Suppressor macrophage treated with lipopolysaccharide for 4 hours (primary cell): ENCODE data around the gene CAPZB.

Experiments
- DNase-seq: peaks from one replicate; pipeline ENCODE4 v3.0.0-alpha.2; 2020

Gene CAPZB

DNA sequence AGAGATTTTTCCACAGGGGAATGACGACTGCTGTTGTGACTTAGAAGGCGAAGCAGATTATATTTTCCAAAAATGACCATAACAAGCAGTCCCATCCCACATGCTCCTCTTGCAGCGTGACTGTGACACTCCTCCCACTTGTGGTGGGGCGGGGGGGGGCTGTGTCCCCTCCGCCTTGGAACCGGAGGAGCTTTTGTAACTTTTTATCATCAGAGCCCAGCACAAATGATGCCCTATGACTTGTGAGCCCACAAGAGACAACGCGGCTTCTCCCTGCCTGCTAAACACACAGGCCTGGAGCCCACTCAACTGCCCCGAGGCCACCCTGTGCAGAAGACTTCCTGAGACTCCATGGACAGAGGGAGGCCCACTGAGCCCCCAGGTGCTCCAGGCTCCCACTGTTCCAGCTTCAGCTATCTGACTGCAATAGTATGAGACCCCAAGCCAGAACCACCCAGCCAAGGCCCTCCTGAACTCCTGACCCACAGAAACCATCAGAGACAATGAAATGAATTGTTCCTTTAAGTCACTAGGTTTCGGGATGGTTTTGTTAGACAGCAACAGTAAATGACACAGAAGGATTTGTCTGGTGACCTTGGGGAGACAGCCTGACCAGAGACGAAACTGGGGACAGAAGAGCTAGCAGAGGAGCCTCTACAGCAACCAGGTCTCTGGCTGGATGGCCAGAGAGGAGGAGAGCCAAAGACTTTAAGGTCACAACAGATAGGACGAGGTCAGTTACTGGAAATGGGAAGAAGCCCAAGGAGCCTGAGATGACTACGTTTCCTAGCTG, 58.8 kb downstream of the CAPZB start:
- DNase-seq: peak; percentile 39

DNA sequence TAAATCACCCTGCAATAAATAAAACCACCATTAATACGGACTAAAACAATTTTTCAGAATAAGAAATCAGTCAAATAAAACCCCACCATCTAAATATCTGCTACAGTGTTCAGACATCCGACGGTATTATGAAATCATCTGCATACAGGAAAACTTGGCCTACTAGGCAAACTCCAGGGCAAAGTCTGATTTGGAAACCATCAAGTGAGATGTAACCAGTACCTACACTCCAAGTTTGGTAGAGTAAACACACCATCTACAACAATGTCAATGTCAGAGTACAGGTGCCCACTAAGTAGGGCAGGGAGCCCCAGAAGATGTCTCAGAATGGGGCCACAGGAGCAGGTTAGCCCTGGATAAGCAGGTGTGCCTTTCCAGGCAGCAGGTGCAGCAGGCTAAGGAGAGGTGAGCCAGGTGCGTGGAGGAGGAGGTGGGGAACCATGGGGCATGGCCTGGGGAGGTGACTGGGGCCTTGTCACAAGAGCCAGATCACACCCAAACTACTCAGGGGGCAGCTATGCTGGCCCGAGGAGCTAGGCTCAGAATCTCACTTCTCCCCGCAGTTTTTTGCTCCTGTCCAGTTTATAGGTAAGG, 59.6 kb downstream of the CAPZB start:
- DNase-seq: no peak

DNA sequence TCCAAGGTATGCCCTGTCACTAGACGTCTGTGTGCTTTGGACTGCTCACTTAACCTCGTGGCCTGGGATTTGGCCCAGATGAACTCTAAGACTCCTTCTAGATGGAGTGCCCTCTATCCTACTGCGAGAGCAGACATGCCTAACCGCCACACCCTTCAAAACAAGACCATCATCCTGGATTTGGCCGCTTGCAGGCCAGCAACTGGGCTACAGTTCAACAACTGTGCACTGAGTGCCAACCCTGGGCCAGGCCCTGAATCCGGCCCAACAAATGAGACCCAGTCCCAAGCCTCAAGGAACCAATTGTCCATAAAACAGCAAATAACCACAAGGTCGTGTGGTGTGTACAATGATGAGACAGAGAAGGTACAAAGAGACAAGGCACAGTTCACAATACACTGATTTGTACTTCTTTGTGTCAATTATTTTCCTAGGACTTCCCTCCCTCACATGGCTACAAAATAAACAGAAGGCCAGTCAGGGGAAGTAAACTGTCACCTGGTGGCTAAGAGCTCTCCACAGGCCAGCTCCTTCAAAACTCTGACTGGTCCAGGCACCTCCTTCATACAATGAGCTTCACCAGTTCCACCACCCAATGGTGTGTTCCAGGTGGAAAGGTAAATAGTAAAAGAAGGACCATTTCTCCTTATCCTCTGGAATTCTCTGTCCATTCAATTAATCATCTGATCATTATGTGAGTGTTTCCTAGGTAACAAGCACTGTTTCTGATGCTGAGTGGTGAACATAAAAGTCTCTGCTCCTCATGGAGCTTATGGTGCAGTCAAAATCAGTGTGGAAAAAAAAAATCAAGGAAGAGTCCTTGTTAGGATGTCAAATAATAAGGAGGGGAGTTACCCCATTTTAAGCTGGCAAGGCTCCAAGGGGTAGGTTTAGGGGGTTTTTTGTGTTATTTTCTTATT, 60.4 kb downstream of the CAPZB start:
- no peak for DNase-seq

DNA sequence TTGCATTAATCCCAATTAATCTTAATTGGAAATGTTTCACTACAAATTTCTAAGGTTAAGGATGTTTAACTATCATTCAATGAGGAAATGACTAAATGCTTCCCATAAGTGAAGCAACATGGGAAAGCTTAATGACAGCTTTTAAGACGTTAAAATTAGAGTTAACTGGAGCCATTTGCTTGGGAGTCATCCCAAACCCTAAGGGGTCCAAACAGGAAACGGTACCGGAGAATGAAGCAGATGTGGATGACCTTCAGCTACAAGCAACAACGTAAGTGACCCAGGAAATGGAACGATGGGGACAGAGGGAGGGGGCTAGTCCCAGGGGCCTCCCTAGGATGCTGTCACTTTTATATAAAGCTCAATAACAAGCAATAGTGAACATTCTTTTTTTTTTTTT, 62.2 kb downstream of the CAPZB start:
- DNase-seq: peak; percentile 61

DNA sequence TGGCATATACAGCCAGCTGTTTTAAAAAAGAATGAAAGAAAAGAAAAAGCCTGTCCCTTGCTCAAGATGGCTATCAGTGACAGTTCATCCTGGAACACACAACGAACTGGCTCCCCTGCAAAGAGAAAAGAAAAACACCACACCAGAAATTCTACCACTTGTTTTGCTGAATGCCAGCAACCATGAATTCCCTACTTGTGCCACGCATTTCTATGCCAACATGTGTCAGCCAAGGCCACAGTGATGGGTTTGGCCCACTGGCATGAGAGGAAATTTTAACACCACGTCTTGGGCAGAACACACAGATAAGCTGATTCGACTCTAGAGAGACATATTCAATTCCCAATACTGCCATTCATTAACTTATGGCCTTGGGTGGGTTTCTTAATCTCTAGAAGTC, 64.0 kb downstream of the CAPZB start:
- DNase-seq: no peak

DNA sequence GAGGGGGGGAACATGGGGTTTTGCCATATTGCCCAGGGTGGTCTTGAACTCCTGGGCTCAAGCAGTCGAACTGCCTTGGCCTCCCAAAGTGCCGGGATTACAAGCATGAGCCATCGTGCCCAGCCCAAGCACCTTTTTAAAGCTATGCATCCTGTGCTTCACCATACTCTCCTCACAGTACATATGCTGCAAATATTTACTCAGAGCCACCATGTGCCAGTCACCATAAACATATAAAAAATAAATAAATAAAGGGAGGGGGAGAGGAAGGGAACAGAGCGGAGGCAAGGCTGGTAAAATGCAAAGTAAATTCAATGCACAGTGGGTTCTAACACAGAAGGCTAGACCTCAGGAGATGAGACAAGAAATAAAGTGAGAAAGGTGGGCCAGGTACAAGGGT, 64.7 kb downstream of the CAPZB start:
- no peak for DNase-seq

DNA sequence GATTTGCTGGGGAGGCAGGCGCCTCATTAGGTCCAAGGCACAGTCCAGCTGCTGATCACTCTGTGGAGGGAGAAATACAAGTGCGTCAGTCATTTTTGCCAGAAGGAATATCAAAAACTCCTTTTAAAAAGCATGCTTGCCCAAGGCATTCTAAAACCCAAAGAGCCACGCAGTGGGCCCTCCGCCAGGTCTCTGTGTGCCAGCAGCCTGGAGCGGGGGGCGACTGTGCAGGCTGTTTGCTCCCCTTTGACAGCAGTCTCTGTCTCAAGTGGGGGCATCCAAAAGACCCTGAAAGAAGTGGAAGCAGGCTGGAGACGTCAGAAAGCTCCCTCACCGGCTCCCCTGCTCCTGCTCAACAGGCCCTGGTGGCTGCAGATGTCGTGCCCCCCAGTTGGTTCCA, 65.6 kb downstream of the CAPZB start:
- no peak for DNase-seq

DNA sequence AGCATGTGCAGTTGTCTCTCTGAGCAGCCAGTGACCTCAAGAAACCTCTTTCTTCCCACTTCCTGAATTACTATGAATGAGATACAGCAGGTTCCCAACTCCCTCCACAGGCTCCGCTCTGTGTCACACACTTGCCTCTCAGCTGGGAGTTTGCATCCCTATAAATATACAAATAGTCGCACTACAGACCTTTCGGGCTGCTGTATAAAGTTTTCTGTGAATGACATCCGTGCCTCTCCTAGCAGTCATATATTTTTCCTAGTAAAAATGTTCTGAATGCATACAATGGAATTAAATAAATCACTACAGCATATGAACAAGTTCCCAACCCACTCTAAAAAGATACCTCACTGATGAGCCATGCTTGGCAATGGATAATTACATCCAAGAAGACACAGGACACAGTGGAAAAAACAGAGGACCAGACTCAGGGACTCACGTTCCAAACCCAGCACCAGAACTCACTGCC, 66.8 kb downstream of the CAPZB start:
- DNase-seq: peak; percentile 52

DNA sequence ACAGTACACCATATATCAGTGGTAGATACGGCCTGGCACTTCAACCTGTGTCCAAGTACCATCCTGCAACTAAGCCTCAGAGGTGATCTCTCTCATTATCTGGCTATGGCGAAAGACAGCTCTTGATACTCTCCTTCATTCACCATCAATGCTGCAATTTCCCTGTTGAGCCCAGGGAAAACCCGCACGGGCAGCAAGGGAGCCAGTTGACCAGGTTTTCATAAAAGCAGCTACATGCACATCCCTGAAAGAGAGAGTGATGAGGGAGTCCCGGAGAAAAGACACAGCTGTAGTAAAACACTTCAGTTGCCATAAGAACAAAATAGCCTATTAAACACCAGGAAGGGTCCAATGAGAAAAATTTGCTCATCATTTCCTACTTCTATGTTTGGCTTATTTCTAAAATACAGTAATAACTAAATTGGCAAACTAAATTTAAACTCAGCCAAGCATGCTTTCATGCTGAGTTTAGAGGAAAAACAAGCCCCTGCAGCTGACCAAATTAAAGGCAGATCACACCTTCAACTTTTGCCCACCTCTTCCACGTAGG, 68.3 kb downstream of the CAPZB start:
- DNase-seq: no peak

DNA sequence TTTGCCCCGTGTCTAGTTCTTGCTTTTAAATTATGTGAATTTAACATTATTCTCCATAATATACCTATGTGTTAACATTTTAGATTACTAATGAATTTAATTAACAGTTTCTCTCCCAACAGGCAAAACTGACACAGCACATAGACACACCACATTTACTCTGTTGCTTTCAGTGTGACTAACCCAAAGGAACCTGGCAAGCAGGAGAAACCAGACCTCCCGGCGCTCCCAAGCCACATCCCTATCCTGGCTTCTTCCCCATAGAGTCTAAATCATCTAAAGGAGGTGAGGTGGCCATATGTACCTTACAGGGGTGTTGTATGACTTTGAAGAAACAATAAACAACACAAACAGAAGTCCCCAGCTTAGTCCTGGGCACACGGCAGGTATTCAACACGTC, 69.2 kb downstream of the CAPZB start:
- no peak for DNase-seq

DNA sequence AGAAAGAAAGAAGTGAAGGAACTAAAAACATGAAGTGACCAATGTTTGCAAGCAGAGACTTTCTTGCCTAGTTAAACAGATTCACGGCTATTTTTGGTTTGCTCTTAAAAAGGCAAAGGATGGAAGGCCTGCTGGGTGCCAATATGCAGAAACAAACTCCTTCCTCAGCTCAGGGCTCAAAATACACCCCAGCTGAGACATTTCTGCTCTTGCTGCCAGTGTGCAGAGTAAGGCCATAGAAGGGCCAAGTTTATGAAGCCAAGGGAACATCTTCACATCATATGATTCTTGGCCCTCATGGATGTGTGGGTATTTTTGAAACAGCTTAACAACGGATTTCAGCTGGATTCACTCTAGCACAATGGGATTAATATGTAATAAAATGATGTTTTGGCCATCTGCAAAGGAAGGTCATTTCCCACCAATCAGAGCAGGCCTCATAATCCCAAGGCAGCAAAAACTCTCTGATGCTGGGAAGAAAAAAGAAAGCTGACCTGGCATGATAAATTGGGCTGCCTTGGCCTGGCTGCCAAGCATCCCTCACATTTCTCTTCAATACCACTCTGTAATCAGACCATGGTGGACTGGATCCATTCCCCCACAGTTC, 70.7 kb downstream of the CAPZB start:
- DNase-seq: no peak

DNA sequence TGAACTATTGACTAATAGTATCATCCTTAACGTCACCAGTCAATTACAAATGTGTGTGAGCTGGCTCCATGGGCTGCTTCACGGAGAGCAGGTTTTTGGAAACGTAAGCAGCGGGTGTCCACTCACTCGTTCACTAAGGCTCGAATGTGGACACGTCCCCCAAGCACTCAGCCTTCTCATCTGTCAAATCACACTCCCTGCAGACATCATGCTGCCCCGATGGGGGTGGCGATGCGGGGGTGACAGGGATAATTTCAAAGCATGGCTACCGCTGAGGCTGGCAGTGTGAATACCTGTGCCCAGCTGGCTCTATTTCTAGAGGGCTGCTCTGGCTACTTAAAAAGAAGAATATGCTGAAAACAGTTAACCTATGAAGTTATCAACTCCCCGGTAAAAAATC, 71.3 kb downstream of the CAPZB start:
- no peak for DNase-seq

DNA sequence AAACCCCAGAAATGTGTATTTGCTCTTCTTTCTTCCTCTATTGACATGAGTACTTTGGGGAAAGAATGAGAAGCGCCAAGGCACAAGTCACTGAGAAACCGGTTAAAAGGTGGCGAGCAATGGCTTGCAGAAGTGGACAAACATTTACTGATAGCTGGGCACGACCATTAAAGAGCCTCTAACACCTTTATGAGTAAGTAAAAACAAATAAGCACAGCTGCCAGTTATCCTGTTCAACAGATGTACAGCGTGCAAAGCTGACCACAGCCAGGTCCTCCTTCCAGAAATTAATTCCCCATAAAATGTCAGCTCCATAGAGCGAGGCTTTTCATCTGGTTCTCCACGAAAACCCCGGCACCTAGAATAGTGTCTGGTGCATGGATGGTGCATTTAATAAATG, 72.7 kb downstream of the CAPZB start:
- no peak for DNase-seq

DNA sequence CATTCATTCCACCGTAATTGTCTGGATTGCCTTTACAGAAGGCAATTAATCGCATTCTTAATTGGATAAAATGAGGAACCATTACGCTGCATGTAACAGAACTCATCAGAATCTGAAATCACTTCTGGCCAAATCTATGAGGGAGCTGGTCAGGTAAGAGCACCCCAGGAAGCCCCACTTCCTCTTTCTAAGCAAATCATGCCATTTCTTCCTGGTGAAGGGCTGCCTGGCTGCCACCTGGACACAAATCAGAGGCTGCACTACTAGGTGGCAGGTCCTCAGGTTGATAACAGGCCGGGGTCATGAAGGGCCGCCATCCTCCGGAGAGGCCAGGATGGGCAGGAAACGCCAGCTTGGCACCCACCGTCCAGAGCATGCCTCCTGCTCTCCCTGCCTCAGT, 73.7 kb downstream of the CAPZB start:
- DNase-seq: no peak

DNA sequence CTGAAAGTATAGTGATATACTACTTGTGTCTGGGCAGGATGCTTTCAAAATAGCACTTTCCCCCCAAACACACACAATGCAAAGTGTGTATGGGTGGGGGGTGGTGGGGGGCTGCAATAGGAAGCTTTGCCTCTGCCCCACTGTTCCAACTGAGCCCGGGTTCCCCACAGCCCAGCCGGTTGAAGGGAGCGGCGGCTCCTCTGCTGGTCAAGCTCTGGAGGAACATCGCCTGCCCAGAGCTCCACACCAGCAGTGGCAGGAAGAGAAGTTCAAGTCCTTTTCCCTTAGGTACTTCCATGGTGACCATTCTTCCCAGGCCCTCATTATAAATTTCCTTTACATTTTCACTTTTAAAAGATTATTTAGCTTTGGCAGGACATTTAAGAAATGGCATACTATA, 74.9 kb downstream of the CAPZB start:
- DNase-seq: no peak

DNA sequence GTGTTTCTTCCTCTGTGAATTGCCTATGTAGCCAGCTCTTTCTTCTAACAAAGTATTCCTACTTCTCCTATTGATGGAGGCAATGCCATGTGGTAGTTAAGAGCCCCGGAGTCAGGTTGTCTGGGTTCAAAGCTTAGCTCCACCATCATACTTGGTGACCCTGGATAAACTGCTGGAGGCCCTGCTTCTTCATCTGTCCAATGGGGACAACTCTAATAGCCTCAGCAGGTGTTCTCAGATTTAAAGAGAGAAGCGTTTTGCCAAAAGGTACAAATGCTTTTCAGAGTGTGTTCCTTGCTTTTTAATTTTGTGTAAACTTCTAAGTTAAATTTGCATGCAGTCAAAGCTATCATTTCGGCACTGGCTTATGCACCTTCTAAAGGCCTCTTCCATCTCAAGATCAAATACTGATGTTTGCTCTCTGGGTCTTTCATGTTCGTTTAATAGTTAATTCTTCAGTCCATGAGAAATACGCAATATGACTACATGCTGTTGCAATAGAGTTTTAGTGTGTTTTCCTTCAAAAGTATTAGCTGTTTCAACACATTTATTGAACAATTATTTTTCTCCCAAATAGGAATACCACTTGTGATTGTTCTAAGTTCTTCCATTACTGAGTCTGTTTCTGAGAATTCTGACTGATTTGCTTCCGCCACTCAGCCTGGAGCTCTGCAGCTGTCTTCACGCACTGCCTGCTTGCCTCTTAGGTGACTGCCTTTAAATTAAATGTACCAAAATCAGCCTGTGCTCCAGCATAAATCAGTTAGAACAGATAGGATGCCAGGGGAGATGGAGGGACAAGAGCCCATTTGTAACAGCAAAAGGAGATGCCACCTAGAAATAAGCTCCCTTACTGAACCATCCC, 75.6 kb downstream of the CAPZB start:
- no peak for DNase-seq

DNA sequence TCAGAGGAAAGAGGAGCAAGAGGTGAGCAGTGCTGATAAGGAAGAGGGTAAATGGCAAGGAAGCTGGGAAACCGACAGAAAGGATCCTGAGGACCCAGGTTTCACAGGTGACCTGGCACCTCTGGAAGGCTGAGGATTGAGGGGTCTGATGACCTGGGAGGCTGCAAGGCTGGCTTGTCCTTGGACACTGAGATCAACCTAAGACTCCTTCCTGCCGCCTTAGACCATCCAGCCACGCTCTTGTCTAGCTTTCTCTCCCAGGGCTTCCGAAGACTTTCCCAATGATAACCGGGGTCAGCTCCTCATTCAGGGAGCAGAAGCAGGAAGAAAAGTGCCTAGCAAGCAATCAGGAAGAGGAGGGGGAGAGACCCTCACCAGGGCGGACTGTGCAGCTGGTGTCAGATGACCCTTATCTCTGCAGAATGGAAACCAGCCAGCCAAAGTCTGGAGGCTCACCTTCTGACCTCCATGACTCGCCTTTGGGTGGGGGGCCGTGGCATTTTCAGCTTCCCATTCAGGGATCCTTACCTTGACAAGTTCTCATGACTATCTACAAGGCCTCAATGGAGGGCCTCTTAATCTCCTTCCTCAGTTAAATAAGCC, 77.7 kb downstream of the CAPZB start:
- no peak for DNase-seq

DNA sequence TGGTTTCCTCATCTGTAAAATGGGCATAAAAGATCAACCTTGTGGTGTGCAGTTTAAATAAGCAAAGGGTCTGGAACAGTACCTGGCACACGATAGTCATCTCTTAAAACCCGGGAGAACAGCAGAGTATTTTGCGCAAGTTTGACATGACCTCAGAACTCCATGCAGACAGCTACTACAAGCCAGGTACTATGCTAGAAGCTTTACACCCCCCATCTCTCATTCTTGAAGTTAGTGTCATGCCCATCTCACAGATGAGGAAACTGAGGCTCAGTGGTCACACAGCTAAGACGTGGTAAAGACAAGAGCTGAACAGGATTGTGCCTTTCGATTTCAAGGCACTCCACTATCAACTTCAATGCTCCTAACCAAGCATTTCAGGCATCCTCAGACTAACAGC, 78.7 kb downstream of the CAPZB start:
- DNase-seq: no peak

DNA sequence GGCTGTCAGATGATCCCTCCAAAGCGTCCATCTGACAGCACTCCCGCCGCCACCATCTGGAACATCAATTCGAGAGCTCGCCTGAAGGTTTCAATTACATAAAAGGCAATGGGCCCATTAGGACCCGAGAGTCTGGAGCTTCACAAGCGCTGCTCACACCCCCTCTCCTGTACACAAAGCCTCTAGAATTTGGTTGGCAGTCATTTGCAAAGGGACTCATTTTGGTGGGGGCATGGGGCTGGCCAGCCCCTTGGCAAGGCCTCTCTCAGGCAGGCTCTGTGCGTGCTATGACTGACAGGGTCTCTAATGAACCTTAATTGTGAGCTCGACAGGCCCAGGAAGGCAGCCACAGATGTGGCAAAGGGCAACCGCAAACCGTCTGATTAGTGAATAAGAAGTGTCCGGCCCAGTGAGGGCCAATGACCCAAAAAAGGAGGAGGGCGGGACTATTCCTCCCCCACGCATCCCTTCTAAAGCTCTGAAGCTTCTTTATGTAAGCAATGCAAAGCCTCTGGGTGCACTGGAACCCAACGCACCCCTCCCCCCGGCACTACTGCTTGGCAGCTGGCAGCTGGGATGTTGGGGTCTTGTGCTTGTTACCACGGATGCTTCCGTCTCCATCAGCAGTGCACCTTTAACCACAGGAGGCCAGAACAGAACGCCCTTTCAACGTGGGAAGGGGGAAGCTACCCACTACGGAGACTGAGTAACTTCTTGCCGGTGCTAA, 79.4 kb downstream of the CAPZB start:
- no peak for DNase-seq

DNA sequence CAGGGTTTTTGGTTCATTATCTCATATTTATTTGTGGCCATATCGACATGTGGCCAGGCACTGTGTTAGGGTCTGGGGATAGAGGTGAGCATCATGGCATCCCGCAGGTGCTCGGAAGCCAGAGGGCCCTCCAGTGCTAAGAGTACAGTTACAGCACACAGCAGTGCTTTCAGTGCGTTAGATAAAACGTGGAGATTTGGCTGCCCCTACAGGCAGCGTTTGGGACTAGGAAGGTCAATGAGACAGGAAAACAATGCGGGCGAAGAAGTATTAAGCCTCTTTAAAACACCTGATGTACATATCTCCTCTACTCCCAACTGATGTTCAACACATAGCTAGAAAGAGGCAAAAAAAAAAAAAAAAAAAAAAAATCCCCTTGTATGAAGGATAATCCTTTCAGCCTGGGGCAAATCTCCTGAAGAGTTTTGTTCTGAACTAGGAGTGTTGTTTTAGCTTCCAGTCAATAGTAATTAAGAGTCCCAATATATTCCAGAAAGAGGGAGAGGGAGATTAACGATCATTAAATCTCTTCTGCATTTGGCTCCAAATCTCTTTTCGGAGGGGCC, 80.1 kb downstream of the CAPZB start:
- DNase-seq: no peak
